Renal cortical epithelial cell (primary cell): Measurements from ENCODE around the gene CHMP5. TPM values are rescaled to one million over a fixed set of nuclear protein-coding genes. Genes with fewer than 3 reads are reported as not detected.

Experiments used
- DNase-seq: peaks from one replicate; pipeline ENCODE4 v3.0.0-alpha.2; 2011; ENCODE audit warnings: low read depth
- total RNA-seq: library from RNA; depleted of rRNA; stranded (reverse); fragments of >200 nt; gene quantifications from 2 replicates; pipeline ENCODE4 v1.2.3, GENCODE V29; 2014

CHMP5 gene
- total RNA-seq, 1 donor from 2014 or later, result 161 TPM

DNA sequence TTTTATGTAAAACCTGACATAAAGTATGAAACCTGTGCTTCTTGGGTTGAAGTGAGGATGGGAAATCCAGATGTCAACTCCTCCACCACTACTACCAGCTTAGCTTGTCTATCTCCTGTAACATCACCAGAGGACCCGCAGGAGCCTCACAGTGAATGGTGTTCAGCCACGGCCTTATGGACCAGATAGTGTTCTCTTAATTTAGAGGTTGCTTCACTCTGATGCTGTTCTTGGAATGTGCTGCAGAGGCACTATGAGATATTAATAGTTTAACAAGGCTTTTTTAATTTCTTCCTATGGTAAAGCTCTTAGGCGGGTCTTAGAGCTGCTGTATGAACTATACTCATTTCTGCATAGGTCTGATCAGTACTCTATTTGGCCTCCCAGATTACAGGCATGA lies 53.4 kb downstream of the CHMP5 start:
- no peak for DNase-seq

DNA sequence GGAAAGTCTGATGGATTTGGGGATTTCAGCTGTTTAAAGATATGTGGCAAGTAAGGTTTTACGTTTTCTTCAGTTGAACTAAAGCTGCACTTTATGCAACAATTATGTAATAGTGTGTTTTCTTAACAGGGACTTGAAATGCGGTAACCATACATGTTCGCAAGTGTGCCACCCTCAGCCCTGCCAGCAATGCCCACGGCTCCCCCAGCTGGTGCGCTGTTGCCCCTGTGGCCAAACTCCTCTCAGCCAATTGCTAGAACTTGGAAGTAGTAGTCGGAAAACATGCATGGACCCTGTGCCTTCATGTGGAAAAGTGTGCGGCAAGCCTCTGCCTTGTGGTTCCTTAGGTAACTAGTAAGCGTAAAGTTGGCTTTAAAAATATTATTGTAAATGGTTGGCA lies 53.9 kb downstream of the CHMP5 start:
- no peak for DNase-seq

DNA sequence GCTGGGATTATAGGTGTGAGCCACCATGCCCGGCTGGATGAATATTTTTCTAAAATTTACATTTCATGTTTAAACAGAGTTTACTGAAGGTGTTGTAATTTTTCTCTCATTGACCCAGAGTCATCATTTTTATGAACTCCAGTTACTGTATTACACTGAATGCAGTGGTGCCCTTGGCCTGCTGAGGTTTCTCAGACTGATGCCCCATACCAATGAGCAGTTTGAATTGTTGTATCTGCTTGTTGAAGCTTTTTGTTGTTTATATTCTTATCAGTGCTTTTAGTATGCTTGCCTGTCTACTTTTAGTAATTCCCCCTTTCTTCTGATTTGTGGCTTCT lies 55.4 kb downstream of the CHMP5 start:
- no peak for DNase-seq

DNA sequence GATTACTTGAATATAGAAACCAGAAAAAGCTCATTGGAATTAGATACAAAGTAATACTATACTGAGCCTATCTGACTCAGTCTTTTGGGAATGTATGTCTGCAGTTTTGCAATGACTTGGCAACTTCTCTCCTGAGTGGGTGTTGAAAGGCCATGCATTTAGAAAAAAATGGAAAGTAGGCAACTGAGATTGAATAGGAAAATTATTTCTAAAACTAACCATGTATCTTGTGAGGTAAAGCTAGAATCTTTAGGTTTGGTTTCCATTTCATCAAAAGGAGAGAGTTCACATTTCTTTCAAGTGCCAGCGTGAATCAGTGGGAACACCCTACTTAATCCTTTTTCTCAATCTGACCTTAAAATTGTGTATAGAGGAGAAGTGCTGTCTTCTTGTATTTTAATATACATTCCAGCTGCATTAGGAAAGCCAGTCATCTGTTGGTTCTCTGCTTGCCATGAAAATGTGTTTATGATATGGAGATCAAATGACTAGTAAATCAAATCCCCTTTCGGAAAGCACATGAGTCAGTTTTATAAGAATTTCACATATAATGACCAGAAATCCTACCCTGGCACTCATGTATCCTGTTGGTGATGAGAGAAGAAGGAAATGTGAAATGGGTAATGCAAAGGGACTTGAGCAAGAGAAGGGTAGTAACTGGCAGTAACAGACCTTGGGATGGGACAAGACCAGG lies 55.9 kb downstream of the CHMP5 start:
- peak; percentile 94 for DNase-seq

DNA sequence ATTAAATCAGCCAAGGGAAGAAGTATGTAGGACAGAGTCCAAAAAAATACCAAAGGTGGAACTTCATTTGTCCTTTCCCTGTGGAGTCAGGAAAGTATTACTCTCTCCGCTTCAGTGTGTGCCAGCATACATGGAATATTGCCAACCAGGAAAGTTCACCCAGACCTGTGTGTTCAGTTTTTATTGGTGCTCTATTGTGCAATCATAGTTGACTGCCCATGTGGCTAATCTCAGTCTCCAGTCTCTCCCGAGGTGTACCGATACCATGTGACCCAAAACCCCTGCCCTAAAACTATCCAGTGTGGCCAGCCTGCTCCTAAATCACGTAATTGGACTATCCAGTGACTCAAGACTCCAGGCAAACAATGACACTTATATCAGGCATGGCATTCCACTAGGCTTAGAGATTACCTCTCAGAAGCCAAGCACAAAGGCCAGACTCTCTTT lies 64.3 kb downstream of the CHMP5 start:
- peak; percentile 100 for DNase-seq

DNA sequence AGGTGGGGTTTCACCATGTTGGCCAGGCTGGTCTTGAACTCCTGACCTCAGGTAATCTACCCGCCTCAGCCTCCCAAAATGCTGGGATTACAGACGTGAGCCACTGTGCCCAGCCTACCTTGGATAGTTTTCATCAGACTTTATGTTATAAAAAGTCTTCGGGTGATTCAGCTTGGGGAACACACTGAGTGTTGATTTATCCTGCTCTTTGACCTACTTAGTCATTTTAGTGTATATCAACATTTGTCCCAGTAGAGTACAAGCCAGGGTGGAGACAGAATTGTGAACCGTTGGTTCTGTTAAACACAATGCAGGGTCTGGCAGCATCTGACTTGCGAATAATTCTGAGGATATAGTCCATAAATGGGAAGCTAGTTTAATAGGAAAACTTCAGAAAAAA lies 65.1 kb downstream of the CHMP5 start:
- peak; percentile 65 for DNase-seq

DNA sequence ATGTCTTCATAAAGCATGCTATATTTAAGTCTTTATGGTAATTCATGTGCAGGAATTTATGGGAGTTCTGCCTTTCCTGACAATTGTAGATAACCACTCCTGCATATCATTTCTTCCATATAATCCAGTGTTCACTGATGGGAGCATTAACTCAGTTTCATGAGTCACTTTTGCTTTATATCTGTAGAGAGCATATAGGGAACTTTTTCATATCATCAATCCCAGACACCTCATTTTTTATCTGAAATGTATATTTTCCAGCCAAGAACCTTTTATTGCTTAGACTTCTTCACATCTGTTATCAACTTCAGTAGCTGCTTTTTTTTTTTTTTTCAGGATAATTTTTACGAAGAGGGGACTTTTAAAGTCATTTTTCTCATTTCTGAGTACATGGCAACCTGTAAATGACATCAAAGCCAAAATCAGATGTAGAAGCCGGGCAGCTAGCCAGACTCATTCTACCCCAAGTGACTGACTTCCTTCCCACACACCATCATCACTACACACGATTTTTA lies 66.6 kb downstream of the CHMP5 start:
- DNase-seq, result no peak

Other genes with a start within 250 kb of the CHMP5 start
- gene DNAJA1, start 239.8 kb upstream of the CHMP5 start, total RNA-seq, result 130 and 185 TPM in 2 replicates
- 36.1 and 45.7 TPM in 2 replicates for gene SMU1, start 188.4 kb upstream of the CHMP5 start, total RNA-seq
- gene B4GALT1, start 97.7 kb upstream of the CHMP5 start, total RNA-seq, result 37.7 and 113 TPM in 2 replicates
- gene SPINK4, start 24.9 kb upstream of the CHMP5 start, total RNA-seq, result not detected in 2 replicates
- gene BAG1, start 341 bp upstream of the CHMP5 start, total RNA-seq, result 14.4 and 50.9 TPM in 2 replicates
- 16.3 and 34.8 TPM in 2 replicates for gene NFX1, start 25.5 kb downstream of the CHMP5 start, total RNA-seq
- 0.25 TPM in 1 of 2 replicates, not detected in the other for gene AQP7, start 137.5 kb downstream of the CHMP5 start, total RNA-seq
- 0.35 and 4.4 TPM in 2 replicates for gene AQP3, start 182.5 kb downstream of the CHMP5 start, total RNA-seq
- 25.7 and 33.1 TPM in 2 replicates for gene NOL6, start 208.9 kb downstream of the CHMP5 start, total RNA-seq